Gastroesophageal sphincter (tissue), 3 donors: Measurements from ENCODE around the gene GPR173.

ENCODE experiments used
- CTCF ChIP-seq, 4 experiments: fragments of 200-600 bp in 2 of 4; fragments of 450-650 bp in 2 of 4; sonication (generic) in 1 of 4; IDR thresholded peaks; one replicate each; pipeline ENCODE4 v1.5.1; 2017 to 2019; ENCODE audit warnings: antibody characterized with exemption in 4 of 4, mild to moderate bottlenecking in 2 of 4, moderate library complexity in 2 of 4
- EP300 ChIP-seq: sonication (generic); formaldehyde crosslinking; IDR thresholded peaks from one replicate; pipeline ENCODE4 v1.6.1; 2017; ENCODE audit warnings: antibody characterized with exemption, mild to moderate bottlenecking
- POLR2A ChIP-seq, 2 donors: fragments of 450-650 bp; IDR thresholded peaks; one replicate each; pipeline ENCODE4 v1.6.1; 2017; ENCODE audit warnings: antibody characterized with exemption in 2 of 2, mild to moderate bottlenecking in 2 of 2, moderate library complexity in 1 of 2
- POLR2AphosphoS5 ChIP-seq: sonication (generic); formaldehyde crosslinking; IDR thresholded peaks from one replicate; pipeline ENCODE4 v1.6.1; 2017; ENCODE audit warnings: antibody characterized with exemption

GRCh38 chrX:53047228-53047627 lies 1.4 kb upstream of the GPR173 start:
- TF ChIP-seq CTCF (IDR thresholded peaks at IDR 0.05) (no peak), POLR2AphosphoS5 (no peak), POLR2A (IDR thresholded peaks at IDR 0.05) (no peak), EP300 (no peak)
